Esophagus squamous epithelium (tissue), 5 donors: ENCODE data around the gene MTIF2. TPM values are rescaled to one million over a fixed set of nuclear protein-coding genes. Genes with fewer than 3 reads are reported as not detected.

Experiments
- DNase-seq: peaks from one replicate; lab custom pipeline; 2025; lab: John Stamatoyannopoulos, UW
- H3K27ac ChIP-seq, 4 donors: fragments of 200-600 bp; sonication (generic); one replicate each; pipeline ENCODE4 v1.5.1; 2016 to 2019; ENCODE audit warnings: mild to moderate bottlenecking in 1 of 4
- H3K27me3 ChIP-seq, 4 donors: fragments of 200-600 bp; sonication (generic); 1 replicate in 3 of 4; 2 replicates in 1 of 4; pipeline versions ENCODE4 v1.5.1 to v1.6.0; 2017 to 2021; ENCODE audit warnings: antibody characterized with exemption in 1 of 4
- H3K36me3 ChIP-seq, 3 donors: fragments of 200-600 bp; sonication (generic); one replicate each; pipeline ENCODE4 v1.5.1; 2016 to 2019
- H3K4me1 ChIP-seq, 3 donors: fragments of 200-600 bp; sonication (generic); one replicate each; pipeline ENCODE4 v1.5.1; 2017 to 2019
- H3K4me3 ChIP-seq, 4 donors: fragments of 200-600 bp; sonication (generic); 1 replicate in 3 of 4; 2 replicates in 1 of 4; pipeline ENCODE4 v1.5.1; 2016 to 2019; ENCODE audit warnings: mild to moderate bottlenecking in 2 of 4, moderate library complexity in 1 of 4
- H3K9me3 ChIP-seq, 3 donors: fragments of 200-600 bp; sonication (generic); one replicate each; pipeline ENCODE4 v1.5.1; 2016 to 2019
- CTCF ChIP-seq, 6 experiments: fragments of 450-650 bp in 4 of 6; fragments of 200-600 bp in 2 of 6; sonication (generic) in 2 of 6; IDR thresholded peaks; one replicate each; pipeline ENCODE4 v1.5.1; 2016 to 2019; ENCODE audit warnings: antibody characterized with exemption in 6 of 6, mild to moderate bottlenecking in 4 of 6, moderate library complexity in 4 of 6
- POLR2A ChIP-seq, 4 donors: fragments of 450-650 bp; IDR thresholded peaks; one replicate each; pipeline ENCODE4 v1.6.1; 2017; ENCODE audit warnings: antibody characterized with exemption in 4 of 4, mild to moderate bottlenecking in 4 of 4, moderate library complexity in 3 of 4
- WGBS, 2 donors: methylation state at CpG; one replicate each; pipeline ENCODE4 v1.1.5; 2018; 5-methylcytosine and 5-hydroxymethylcytosine counted together
- intact Hi-C: fragments of 100-400 bp; cut with DNase I; formaldehyde crosslinking; loops from one replicate; pipeline ENCODE4 v1.15.0; 2022
- total RNA-seq, 4 donors: library from RNA; depleted of rRNA; stranded (reverse); fragments of >200 nt; gene quantifications; one replicate each; pipeline ENCODE4 v1.1.0, GENCODE V29; 2016
- donor health status: DM: yes; HTN: yes; CAD: no.

The MTIF2 gene
- total RNA-seq, 4 donors from 2014 or later: 13.8 to 28.9 (median 24.4) TPM

DNA sequence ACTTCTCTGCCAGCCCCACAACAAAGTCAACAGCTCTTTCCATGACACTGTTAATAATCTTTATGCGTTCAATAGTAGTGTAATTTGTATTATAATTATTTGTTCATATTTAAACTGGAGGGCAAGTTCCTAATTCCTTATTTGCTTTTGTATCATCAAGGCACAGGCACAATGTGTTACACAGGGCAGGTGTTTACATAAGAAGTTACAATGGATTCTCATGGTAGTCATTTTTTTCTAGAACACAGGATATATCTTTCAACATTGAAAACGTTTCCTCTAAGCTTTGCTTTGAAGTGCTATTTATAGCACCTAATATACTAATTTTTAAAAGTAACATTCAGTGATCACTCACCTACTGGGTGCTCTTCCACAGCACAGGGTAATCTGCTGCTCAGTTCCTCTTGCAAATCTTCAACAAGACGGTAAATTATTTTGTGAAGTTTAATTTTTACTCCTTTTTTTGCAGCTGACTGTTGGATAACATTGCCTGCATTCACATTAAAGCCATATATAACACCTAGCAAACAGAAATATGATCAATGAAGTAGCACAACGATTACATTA, 29.3 kb downstream of the MTIF2 start:
- no peak overlapping the region for H3K27ac ChIP-seq
- peaks cover 0 to 11% (median 4%) of the 10 kb centered on the region in 3 donors for H3K4me1 ChIP-seq
- 48 to 55% methylated on average over 4 of the region's 4 CpGs for WGBS, 2 donors
- no peak for DNase-seq
- peaks cover 0 to 99% (median 15%) of the 10 kb centered on the region in 3 donors for H3K36me3 ChIP-seq
- no peak overlapping the region for H3K4me3 ChIP-seq
- no peaks in the 10 kb centered on the region for H3K27me3 ChIP-seq
- intact Hi-C loops: no loop called here
- TF ChIP-seq POLR2A (IDR thresholded peaks at IDR 0.05): no peak
- no peak for TF ChIP-seq CTCF (IDR thresholded peaks at IDR 0.05)
- H3K9me3 ChIP-seq: no peaks in the 10 kb centered on the region

GRCh38 chr2:55236992-55237543, 32.0 kb downstream of the MTIF2 start:
- TF ChIP-seq CTCF (IDR thresholded peaks at IDR 0.05): no peak
- no peak for TF ChIP-seq POLR2A (IDR thresholded peaks at IDR 0.05)
- 72 to 94% methylated on average over 2 of the region's 2 CpGs for WGBS, 2 donors
- no peaks in the 10 kb centered on the region for H3K9me3 ChIP-seq
- peaks cover 10 to 26% (median 18%) of the 10 kb centered on the region in 3 donors for H3K4me1 ChIP-seq
- no peak overlapping the region for H3K27ac ChIP-seq
- H3K27me3 ChIP-seq: no peaks in the 10 kb centered on the region
- peaks cover 0 to 86% (median 11%) of the 10 kb centered on the region in 3 donors for H3K36me3 ChIP-seq
- intact Hi-C loops: no loop called here
- no peak overlapping the region for H3K4me3 ChIP-seq
- no peak for DNase-seq

DNA sequence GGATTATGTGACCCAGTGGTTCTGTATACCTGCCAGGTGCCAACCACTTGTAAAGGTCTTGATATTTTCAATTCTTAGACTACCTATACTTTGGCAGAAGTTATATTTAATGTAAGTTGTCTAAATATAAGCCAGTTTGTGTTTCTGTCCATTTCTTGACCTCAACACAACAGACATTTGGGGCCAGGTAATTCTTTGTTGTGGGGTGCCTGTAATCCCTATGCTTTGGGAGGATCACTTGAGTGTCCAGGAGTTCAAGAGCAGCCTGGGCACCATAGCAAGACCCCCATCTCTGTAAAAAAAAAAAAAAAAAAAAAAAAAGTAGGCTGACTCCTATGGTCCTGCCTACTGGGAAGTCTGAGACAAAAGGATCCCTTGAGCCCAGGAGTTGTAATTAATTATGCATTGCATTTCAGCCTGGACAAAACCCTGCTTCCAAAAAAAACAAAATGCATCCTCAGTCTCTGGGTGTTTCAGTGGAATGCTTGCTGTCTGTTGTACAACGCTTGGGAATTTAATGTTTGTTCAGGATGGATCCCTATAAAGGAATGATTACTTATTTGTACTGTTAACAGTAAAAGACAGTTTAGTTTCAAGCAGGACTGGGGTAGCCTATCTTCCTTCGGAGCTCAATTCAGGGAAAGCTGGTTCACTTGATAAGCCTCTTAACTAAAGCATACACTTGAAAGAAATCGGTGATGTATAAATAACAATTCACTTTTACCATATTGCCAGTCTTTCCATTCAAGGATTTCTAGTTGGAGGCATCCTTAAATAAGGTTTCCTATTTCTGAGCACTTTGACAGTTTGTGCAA, 33.1 kb downstream of the MTIF2 start:
- no peak for TF ChIP-seq CTCF (IDR thresholded peaks at IDR 0.05)
- TF ChIP-seq POLR2A (IDR thresholded peaks at IDR 0.05): no peak
- peaks cover 0 to 74% (median 11%) of the 10 kb centered on the region in 3 donors for H3K36me3 ChIP-seq

GRCh38 chr2:55233658-55233940, 35.4 kb downstream of the MTIF2 start:
- Histone ChIP-seq H3K36me3 (peaks cover 0 to 51% (median 11%) of the 10 kb centered on the region in 3 donors), H3K9me3 (no peaks in the 10 kb centered on the region), H3K27ac (peak overlapping the region; percentile 90 to 96 (median 93)), H3K4me3 (peak overlapping the region; percentile 67 to 94 (median 84)), H3K27me3 (no peaks in the 10 kb centered on the region), H3K4me1 (peaks cover 10 to 40% (median 24%) of the 10 kb centered on the region in 3 donors)
- DNase-seq: no peak
- WGBS, 2 donors: 56 to 58% methylated on average over 7 of the region's 7 CpGs
- intact Hi-C loops: no loop called here
- no peak for TF ChIP-seq CTCF (IDR thresholded peaks at IDR 0.05)
- no peak for TF ChIP-seq POLR2A (IDR thresholded peaks at IDR 0.05)

More for the DNA sequence above, 33.1 kb downstream of the MTIF2 start:
- Histone ChIP-seq H3K27ac (no peak overlapping the region), H3K4me3 (no peak overlapping the region), H3K4me1 (peaks cover 10 to 34% (median 21%) of the 10 kb centered on the region in 3 donors), H3K27me3 (no peaks in the 10 kb centered on the region), H3K9me3 (no peaks in the 10 kb centered on the region)
- intact Hi-C loops: no loop called here
- DNase-seq: no peak
- 85 to 95% methylated on average over 3 of the region's 3 CpGs for WGBS, 2 donors
